Rectal smooth muscle tissue (tissue), 1 donor: ENCODE data around the gene MVD.
"Not testable (repeated sequence)": the region's sequence is repeated elsewhere in the genome, so short reads cannot be mapped to it uniquely, and the experiment has no call there.

ENCODE experiments used
- H3K27ac ChIP-seq: one replicate; pipeline ENCODE4 v1.7.0; 2013; ENCODE audit warnings: low read depth, low read length, inconsistent platforms
- H3K27me3 ChIP-seq: one replicate; pipeline ENCODE4 v1.7.0; 2013; ENCODE audit warnings: low read length; ENCODE audit not compliant: control insufficient read depth, insufficient read depth
- H3K36me3 ChIP-seq: one replicate; pipeline ENCODE4 v1.7.0; 2013; ENCODE audit warnings: low read length; ENCODE audit not compliant: control insufficient read depth, insufficient read depth
- H3K4me1 ChIP-seq: one replicate; pipeline ENCODE4 v1.7.0; 2013; ENCODE audit warnings: low read length; ENCODE audit not compliant: control insufficient read depth, insufficient read depth
- H3K4me3 ChIP-seq: one replicate; pipeline ENCODE4 v1.7.0; 2013; ENCODE audit warnings: low read length
- H3K9ac ChIP-seq: one replicate; pipeline ENCODE4 v1.7.0; 2013; ENCODE audit warnings: low read length

MVD gene

GRCh38 chr16:88617268-88618031, 45.4 kb downstream of the MVD start:
- no peak overlapping the region for H3K4me3 ChIP-seq
- no peak overlapping the region for H3K9ac ChIP-seq
- H3K27me3 ChIP-seq, result no peaks in the 10 kb centered on the region
- no peaks in the 10 kb centered on the region for H3K4me1 ChIP-seq
- H3K36me3 ChIP-seq, result peaks cover 5% of the 10 kb centered on the region
- no peak overlapping the region for H3K27ac ChIP-seq

GRCh38 chr16:88616736-88617135, 46.2 kb downstream of the MVD start:
- no peak overlapping the region for H3K4me3 ChIP-seq
- no peak overlapping the region for H3K27ac ChIP-seq
- H3K27me3 ChIP-seq, result no peaks in the 10 kb centered on the region
- no peaks in the 10 kb centered on the region for H3K4me1 ChIP-seq
- H3K36me3 ChIP-seq, result no peaks in the 10 kb centered on the region
- H3K9ac ChIP-seq, result no peak overlapping the region

DNA sequence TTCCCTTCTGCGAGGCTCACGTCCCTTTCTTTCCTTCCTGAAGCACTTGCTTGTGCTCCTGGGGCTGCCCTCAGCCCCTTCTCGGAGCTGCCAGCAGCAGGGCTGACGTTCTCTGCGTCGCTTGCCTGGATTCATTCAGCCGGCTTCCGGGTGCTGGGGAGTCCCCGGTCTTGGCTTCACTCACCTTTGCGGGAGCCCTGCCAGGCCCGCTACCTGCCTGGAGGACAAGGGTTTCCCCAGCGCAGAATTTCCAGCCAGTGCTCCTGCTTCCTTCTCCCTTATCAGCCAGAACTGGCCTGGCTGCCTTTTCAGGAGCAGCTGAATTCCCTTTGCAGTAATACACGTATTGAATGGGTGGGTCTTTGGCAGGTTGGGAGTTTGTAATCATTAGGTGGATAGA, 46.6 kb downstream of the MVD start:
- no peak overlapping the region for H3K27ac ChIP-seq
- H3K4me3 ChIP-seq, result no peak overlapping the region
- no peak overlapping the region for H3K9ac ChIP-seq
- H3K36me3 ChIP-seq, result peaks cover 3% of the 10 kb centered on the region
- no peaks in the 10 kb centered on the region for H3K4me1 ChIP-seq
- H3K27me3 ChIP-seq, result no peaks in the 10 kb centered on the region

DNA sequence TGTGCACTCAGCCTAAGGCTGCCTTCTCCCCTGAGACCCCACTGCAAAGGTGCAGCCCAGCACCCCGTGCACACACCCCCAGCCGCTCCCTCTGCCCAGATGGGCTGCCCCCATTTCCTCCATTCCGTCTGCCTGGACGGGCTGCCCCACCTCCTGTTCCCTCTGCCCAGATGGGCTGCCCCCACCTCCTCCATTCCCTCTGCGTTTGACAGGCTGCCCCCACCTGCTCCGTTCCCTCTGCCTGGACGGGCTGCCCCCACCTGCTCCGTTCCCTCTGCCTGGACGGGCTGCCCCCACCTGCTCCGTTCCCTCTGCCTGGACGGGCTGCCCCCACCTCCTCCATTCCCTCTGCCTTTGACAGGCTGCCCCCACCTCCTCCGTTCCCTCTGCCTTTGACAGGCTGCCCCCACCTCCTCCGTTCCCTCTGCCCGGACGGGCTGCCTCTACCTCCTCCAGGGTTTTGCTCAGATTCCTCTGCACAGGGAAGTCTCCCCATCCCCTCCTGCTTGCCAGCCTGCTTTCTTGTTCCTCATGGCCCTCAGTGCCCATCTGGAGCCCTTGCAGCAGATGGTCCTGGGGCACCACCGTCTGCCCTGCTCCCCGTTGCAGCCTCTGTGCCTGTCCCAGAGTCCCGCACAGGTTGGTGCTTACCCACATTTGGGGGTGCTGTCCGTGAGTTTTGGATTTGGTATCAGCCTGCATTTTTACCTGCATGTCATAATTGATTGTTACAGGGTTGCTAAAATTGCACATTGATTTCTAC, 47.9 kb downstream of the MVD start:
- Histone ChIP-seq H3K9ac (no peak overlapping the region), H3K4me3 (no peak overlapping the region), H3K4me1 (no peaks in the 10 kb centered on the region), H3K36me3 (peaks cover 6% of the 10 kb centered on the region), H3K27ac (no peak overlapping the region), H3K27me3 (no peaks in the 10 kb centered on the region)

DNA sequence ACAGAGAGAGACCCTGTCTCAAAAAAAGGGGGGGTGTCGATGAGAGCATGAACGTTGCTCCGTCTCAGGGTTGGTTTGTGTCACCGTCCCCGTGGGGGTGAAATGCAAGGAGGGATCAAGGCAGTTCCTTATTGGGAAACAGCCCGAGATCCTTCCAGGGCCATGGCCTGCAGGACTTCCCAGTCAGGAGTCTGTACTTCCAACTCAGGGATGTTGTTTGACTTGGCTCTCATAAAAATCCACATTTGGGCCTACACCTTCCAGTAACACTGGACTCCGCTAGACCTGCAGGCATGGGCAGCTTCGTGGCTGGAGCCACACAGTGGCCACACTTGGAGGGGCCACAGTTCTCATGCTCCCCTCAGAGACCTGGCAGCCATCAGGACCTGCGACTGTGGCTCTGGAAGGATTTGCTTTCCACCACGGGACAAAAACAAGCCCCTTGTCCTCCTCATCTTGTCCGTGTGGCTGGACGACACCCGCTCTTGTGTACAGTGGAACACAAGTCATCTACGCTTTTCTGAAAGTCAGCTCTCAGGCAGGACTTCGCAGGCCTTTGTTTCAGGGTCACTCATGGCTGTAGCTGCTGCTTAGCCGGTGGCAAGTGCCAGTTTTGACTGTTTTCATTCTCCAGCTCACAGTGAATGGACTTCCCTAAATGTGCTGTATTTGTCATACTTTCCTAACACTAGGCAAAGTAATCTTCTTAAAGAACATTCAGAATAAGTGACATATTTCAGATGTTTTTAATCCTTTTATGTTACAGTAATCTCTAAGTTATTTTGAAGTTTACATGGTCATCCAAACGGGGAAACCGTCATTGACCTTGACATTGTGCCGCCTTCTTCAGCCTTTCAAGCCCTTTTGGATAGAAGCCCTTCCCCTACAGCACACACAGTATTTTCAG, 48.7 kb downstream of the MVD start:
- Histone ChIP-seq H3K27me3 (no peaks in the 10 kb centered on the region), H3K9ac (no peak overlapping the region), H3K4me1 (no peaks in the 10 kb centered on the region), H3K27ac (no peak overlapping the region), H3K36me3 (peaks cover 6% of the 10 kb centered on the region), H3K4me3 (no peak overlapping the region)

DNA sequence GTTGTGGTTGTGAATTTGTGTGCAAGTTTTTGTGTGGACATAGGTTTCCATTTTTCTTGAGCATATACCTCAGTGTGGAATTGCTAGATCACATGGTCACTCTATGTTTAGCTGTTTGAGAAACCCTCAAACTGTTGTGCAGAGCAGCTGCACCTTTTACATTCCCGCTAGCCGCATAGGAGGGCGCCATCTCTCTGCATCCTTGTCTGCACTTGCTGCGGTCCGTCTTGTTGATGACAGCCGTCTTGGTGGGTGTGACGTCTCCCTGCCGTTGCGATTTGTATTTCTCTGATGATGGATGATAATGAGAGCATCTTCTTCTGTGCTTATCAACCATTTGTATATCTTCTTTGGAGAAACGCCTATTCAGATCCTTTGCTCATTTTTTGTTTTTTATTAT, 49.6 kb downstream of the MVD start:
- Histone ChIP-seq H3K36me3 (peaks cover 6% of the 10 kb centered on the region), H3K4me3 (no peak overlapping the region), H3K27ac (no peak overlapping the region), H3K4me1 (no peaks in the 10 kb centered on the region), H3K27me3 (no peaks in the 10 kb centered on the region), H3K9ac (no peak overlapping the region)

DNA sequence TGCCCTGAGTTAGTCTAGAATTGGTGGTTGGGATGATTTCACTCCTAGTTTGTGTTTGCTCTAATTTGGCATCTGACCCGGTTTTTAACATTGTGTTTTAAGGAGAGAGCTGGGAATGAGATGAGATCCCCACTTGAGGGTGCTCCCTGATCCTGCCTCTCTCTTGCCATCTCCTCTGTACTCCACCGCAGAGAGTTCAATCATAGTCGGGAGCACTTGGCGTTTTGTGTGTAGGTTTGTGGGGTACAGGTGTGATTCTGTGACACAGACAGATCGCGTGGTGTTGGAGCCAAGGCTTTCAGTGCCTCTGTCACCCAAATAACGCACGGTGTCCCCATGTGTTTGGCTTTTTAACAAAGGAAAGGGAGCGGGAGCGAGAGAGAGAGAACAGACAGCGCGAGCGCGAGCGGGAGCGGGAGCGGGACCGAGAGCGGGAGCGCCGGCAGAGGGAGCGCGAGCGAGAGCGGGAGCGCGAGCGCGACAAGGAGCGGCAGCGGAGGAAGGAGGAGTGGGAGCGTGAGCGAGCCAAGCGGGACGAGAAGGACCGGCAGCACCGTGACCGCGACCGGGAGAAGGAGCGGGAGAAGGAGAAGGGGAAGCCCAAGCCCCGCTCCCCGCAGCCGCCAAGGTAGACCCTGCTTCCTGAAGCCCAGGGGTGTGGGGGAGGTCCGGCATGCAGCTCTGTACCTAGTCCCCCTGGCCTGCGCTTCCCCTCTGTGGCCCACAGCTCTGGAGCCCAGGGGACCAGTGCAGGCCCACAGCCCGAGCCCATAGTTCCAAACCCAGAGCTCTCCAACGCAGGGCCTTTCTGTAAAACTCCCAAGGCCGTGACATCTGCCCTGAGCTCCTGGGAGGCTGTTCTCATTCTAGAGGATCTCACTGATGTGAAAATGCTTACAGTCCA, 51.7 kb downstream of the MVD start:
- no peak overlapping the region for H3K27ac ChIP-seq
- H3K27me3 ChIP-seq, result no peaks in the 10 kb centered on the region
- H3K4me3 ChIP-seq, result no peak overlapping the region
- peaks cover 8% of the 10 kb centered on the region for H3K36me3 ChIP-seq
- no peaks in the 10 kb centered on the region for H3K4me1 ChIP-seq
- no peak overlapping the region for H3K9ac ChIP-seq

DNA sequence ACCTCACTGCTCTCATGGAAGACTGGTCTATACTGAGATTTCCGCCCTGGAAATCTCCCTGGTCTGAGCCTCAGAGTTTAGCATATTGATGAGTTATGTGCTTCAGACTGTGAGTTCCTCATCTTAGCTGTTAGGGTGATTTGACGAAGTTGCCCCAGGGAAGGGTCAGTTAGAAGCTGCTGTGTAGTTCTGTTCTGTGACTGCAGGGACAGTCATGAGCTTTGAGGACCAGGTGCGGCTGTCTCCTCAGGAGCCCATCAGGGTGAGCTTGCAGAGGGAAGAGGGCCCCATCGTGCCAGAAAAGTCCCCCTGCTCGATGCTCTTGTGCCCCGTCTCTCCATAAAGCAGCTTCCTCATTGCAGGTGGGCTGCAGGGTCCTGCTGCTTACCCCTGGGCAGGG, 52.8 kb downstream of the MVD start:
- Histone ChIP-seq H3K36me3 (peaks cover 11% of the 10 kb centered on the region), H3K27me3 (no peaks in the 10 kb centered on the region), H3K9ac (no peak overlapping the region), H3K27ac (no peak overlapping the region), H3K4me1 (no peaks in the 10 kb centered on the region), H3K4me3 (no peak overlapping the region)

DNA sequence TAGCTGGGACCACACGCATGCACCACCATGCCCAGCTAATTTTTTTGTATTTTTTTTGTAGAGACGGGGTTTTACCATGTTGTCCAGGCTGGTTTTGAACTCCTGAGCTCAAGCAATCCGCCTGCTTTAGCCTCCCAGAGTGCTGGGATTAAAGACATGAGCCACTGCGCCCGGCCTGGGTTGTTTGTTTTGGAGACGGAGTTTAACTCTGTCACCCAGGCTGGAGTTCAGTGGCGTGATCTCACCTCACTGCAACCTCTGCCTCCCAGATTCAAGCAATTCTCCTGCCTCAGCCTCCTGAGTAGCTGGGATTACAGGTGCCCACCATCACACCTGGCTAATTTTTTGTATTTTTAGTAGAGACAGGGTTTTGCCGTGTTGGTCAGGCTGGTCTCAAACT, 53.5 kb downstream of the MVD start:
- not testable (repeated sequence) for H3K27ac ChIP-seq, H3K9ac ChIP-seq, H3K4me3 ChIP-seq, H3K4me1 ChIP-seq, H3K27me3 ChIP-seq
- H3K36me3 ChIP-seq, result peaks cover 13% of the 10 kb centered on the region

- no peak overlapping the region for H3K27ac ChIP-seq
- H3K36me3 ChIP-seq, result peaks cover 13% of the 10 kb centered on the region
- H3K9ac ChIP-seq, result no peak overlapping the region
- no peak overlapping the region for H3K4me3 ChIP-seq
- H3K27me3 ChIP-seq, result no peaks in the 10 kb centered on the region
- no peaks in the 10 kb centered on the region for H3K4me1 ChIP-seq
Measured at GRCh38 chr16:88608076-88608475, 54.8 kb downstream of the MVD start.

- no peaks in the 10 kb centered on the region for H3K27me3 ChIP-seq
- no peak overlapping the region for H3K27ac ChIP-seq
- peaks cover 17% of the 10 kb centered on the region for H3K36me3 ChIP-seq
- H3K4me1 ChIP-seq, result no peaks in the 10 kb centered on the region
- H3K4me3 ChIP-seq, result no peak overlapping the region
- H3K9ac ChIP-seq, result no peak overlapping the region
Measured at GRCh38 chr16:88606148-88606757, 56.6 kb downstream of the MVD start.
